ENCODE measurements around the gene ANGPTL7.

Gene ANGPTL7

DNA sequence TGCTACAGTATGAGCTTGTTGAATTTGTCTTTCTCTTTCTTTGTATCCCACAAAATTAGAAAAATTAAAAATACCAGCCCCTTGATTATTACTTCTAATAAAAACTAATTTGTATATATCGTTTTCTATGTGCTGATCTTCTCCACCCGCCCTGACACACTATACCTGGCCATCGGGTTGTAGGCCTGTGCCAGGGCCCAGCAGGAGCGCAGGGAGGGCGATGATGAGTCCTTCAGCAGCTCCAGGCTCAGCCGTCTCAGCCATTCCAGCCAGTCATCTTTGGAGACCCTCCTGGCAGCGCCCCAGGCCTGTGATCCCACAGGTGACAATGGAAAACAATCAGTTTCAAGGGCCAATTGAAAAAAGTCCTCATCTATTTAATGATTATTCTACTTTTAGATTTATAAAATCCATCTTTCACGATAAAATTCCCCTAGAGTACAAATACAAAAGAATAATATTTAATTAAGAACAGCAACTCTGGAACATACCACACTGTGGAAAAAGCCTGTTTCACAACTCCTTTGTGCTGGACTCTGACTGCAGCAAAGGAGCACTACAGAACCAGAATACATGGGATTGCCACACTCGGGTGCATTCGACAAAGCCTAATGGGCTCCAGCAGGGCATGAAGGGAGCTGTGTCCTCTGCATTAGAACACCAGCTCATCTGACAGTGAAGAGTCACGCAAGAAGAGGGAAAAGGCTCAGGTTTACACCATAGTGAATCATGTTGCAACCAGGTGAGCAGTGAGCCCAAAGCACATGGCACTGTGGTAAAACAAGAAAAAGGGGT is 15.4 kb downstream of the ANGPTL7 start:
- TF ChIP-seq GATA1 (IDR thresholded peaks at IDR 0.05; ENCODE audit: low read depth, low read length): no peak
- no peak for TF ChIP-seq POLR2A (IDR thresholded peaks at IDR 0.05; ENCODE audit: low read length)
- no peak for DNase-seq

DNA sequence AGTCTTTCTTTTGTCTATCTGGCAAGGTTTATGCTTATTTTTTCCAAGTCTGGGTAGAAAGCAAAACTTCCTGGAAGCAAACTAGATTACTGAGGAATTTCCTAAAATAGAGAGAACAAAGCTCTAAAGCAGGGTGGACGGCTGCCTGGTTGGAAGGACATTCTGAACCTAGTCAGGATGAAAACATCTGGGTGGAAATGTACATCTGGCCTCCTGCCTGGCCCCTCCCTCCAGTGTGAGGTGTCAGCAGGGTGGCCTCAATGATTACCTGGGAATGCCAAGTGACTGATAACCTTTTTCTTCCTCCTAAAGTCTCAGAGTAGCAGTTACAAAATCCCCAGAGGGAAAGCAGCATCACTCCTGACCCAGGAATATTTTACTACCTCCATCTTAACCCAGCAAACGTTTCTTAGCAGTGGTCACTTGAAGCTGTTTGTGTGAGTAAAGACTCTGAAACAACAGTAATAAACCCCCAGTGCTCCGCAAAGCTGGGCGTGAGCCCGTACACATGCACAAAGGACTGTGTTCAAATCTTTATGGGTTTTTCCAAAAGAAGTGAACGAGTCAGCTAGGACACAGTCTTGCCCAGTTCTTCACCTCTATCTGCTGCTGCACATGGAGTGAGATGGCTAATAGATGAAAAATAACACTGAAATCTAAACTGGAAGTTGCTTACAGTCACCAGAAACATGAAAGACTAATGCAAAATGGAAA is 18.9 kb downstream of the ANGPTL7 start:
- no peak for TF ChIP-seq POLR2A (IDR thresholded peaks at IDR 0.05; ENCODE audit: low read length)
- no peak for TF ChIP-seq GATA1 (IDR thresholded peaks at IDR 0.05; ENCODE audit: low read depth, low read length)
- no peak for DNase-seq

DNA sequence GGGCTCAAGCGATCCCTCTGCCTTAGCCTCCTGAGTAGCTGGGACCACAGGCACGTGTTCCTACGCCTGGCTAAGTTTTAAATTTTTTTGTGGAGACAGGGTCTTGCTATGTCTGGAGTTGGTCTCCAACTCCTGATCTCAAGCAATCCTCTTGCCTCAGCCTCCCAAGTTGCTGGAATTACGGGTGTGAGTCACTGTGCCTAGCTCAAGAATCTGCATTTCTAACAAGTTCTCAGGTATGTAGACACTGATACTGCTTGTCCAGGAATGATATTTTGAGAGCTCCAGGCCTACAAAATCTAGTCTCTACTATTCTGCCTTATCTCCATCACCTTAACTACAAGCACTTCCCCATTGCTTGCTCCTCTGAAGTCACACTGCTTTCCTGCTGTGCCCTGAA is 22.3 kb downstream of the ANGPTL7 start:
- no peak for DNase-seq

DNA sequence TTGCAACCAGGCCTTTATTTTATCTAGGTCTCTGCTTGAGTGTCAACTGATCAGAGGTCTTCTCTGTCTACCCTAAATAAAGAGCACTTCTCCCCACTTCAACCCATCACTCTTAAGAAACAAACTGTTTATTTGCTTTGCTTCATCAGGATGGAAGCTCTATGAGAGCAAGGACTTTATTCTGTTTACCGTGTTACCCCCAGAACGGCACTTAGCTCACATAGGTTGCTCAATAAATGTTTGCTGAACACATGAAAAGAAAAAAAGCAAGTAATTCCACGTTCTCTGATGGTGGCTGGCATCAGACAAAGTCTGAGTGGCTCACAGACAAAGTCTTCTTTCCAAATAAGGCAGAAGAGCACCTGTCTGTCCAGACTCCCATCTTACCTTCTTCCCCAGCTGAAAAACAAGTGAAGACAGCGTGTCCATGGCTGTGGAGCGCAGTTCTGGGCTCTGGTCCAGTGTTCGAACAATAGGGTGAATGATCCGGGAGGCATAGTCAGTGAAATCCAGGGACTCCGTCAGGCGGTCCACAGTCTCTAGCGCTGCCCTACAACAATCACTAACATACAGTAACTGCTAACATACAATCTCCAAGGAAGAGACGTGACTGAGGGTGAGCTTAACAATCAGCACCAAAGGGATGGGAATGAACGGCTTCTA is 22.9 kb downstream of the ANGPTL7 start:
- no peak for DNase-seq
- no peak for TF ChIP-seq POLR2A (IDR thresholded peaks at IDR 0.05; ENCODE audit: low read length)
- TF ChIP-seq GATA1 (IDR thresholded peaks at IDR 0.05; ENCODE audit: low read depth, low read length): no peak

More for the DNA sequence above, 22.3 kb downstream of the ANGPTL7 start:
- TF ChIP-seq GATA1 (IDR thresholded peaks at IDR 0.05; ENCODE audit: low read depth, low read length): no peak

DNA sequence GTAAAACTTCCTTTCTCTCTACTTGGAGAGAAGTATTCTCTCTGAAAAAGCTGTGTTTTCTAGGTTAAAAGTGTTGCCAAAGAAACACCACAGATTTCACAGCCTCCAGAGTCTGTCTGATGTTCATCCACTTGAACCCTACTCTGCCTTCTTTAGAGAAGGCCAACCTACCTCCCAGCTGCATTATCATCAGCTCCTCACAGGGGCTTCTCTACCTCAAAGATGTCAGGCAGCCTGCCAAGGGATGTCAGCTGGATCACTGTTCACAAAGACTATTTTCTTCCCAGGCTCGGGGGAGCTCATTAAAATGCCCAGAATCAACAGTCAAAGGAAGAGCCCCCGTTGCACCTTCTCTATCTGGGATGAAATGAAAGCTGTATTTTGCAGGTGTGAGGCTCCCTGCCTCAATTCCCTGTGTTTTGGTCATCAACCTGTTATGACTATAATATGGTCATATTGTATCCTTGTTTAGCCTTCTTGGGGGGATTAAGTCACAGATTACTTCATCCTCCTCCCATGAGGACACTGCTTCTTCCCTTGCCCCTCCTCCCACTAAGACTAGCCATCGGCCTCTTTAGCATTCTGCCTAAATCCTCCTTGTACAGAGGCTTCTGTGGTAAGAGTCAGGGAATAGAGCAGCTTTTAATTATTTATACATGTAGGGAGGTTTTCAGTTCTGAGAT is 25.7 kb downstream of the ANGPTL7 start:
- no peak for DNase-seq
- TF ChIP-seq GATA1 (IDR thresholded peaks at IDR 0.05; ENCODE audit: low read depth, low read length): no peak
- no peak for TF ChIP-seq POLR2A (IDR thresholded peaks at IDR 0.05; ENCODE audit: low read length)

DNA sequence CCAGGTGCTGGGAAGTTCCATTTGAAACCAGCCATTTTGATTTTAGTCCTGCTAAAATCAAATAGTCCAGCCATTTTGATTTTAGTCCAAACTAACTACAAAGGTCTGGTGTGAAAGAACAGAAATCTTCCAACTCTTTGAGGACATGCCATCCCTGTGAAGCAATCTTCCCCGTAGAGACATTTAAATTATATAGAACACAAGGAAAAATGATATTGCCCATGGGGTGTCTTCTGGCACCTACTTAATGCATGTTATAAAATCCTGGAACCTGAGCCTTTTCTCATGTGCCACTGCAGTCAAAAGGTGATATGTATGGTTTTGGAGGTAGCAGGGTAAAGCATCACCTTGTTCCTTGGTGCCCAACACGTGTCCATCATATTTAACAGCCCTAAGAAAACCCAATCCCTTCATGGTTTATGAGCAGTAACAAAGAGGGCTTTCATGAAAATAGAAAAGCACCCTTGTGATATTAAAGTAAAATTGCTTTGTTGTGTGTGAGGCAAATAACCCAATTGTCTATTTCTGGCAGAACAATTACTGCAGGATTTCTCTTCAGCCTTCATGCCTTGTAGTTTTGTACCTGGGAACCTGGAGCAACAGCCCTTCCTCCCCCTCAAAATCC is 26.3 kb downstream of the ANGPTL7 start:
- no peak for DNase-seq
- TF ChIP-seq GATA1 (IDR thresholded peaks at IDR 0.05; ENCODE audit: low read depth, low read length): no peak
- TF ChIP-seq POLR2A (IDR thresholded peaks at IDR 0.05; ENCODE audit: low read length): no peak

DNA sequence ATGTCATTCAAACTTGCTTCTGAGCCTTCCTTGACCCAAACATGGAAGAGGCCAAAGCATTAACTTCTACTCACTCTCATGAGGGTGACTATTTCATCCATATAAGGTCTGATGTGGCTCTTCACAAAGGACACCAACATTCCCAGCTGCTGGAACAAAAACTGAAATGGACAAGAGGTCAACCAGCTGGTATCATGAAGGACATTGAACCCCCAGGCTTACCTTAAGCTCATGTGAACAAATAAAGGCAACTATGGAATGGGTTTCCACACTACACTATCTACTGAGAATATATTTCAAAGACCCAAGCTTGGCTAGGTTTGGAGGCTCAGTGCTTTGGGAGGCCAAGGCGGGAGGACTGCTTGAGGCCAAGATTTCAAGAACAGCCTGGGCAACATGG is 26.9 kb downstream of the ANGPTL7 start:
- TF ChIP-seq GATA1 (IDR thresholded peaks at IDR 0.05; ENCODE audit: low read depth, low read length): no peak
- no peak for TF ChIP-seq POLR2A (IDR thresholded peaks at IDR 0.05; ENCODE audit: low read length)
- no peak for DNase-seq

DNA sequence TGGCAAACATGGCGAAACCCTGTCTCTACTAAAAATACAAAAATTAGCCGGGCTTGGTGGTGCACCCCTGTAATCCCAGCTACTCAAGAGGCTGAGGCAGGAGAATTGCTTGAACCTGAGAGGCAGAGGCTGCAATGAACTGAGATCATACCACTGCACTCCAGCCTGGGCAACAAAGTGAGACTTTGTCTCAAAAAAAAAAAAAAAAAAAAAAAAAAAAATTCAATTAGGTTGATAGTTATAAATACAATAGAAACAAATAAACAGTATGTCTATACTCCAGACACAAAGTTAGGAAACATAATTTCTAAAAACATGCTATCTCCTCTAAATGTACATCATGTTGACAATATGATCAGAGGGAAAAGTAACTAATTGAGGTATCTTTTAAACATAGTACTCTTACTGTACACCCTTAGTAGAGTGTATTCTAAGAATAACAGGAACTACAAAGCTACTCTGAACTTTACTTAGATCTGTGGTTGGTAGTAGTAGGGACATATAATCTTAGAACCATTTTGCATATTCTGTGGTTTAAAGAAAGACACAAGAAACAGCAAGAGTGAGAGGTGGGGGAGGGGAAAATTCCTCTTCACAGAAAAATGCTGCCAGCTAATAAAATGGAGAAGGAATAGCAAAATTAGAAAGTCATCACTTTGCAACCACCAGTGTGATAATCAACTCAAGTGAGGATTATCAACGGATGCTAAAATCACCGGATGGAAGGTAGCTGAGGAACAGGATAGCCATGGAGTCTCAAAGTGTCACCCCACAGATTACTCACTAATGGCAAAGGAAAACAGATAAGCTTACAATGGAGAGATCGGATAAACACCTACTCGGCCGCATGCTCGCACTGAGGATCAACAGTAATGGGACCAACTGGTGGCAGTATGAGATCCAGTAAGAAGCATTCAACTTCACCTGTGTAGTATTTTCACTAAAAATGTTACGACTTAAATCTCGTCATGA is 38.2 kb downstream of the ANGPTL7 start:
- no peak for DNase-seq
- TF ChIP-seq GATA1 (IDR thresholded peaks at IDR 0.05; ENCODE audit: low read depth, low read length): no peak
- no peak for TF ChIP-seq POLR2A (IDR thresholded peaks at IDR 0.05; ENCODE audit: low read length)

DNA sequence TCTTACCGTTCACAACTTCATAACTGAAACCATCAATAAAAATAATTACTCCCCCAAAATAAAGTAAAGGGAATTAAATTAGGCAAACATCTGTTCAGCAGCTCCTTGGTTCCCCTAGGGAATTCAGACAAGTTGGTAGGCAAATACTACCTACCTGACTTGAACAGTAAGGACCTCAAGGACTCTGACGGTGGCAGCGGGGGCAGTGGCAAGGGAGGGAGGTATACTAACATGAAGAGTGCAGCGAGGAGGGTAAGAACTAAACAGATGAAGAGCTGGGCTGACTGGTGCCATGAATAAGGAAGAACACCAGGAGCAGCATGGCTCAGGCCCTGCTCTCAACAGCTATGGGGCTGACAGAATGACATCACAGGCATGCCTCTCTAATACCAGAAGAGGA is 40.0 kb downstream of the ANGPTL7 start:
- no peak for DNase-seq
- no peak for TF ChIP-seq GATA1 (IDR thresholded peaks at IDR 0.05; ENCODE audit: low read depth, low read length)
- no peak for TF ChIP-seq POLR2A (IDR thresholded peaks at IDR 0.05; ENCODE audit: low read length)

DNA sequence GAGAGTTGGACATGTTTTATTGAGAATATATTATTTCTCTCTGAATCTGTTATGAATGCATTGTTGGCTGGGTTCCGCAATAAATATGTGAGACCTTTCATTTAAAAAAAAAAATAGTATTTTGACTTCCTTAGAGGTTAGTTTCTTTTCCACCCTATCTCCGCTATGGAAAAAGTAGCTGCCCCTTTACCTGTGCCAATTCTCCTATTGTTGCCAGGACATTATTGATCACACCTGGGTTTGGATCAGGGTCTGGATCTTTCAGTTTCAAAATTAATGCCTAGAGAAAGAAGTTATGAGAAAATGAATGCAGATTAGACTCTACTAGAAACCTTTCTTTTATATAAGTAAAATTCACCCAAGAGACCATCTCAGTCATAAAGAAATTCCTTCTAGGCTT is 44.1 kb downstream of the ANGPTL7 start:
- no peak for DNase-seq
- TF ChIP-seq GATA1 (IDR thresholded peaks at IDR 0.05; ENCODE audit: low read depth, low read length) (no peak), POLR2A (IDR thresholded peaks at IDR 0.05; ENCODE audit: low read length) (no peak)

DNA sequence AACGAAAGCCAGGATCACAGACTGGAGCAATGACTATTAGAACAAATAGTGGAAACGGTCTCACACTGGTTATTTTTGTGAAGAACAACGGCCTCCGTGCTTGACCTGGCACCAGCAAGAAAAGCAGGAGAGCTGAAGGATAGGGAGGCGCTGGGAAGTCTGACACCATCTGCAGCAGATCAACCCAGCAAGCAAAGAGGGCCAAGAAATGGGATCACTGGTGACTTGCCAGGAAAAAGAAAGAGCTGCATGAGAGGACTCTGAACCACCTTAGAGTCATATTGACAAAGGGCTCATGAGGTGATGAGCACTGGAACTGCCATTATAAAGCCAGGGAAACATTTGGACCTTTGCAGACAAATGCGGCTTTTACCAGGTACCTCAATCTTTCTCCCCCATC is 48.2 kb downstream of the ANGPTL7 start:
- TF ChIP-seq POLR2A (IDR thresholded peaks at IDR 0.05; ENCODE audit: low read length): no peak
- TF ChIP-seq GATA1 (IDR thresholded peaks at IDR 0.05; ENCODE audit: low read depth, low read length): no peak
- DNase-seq: no peak

DNA sequence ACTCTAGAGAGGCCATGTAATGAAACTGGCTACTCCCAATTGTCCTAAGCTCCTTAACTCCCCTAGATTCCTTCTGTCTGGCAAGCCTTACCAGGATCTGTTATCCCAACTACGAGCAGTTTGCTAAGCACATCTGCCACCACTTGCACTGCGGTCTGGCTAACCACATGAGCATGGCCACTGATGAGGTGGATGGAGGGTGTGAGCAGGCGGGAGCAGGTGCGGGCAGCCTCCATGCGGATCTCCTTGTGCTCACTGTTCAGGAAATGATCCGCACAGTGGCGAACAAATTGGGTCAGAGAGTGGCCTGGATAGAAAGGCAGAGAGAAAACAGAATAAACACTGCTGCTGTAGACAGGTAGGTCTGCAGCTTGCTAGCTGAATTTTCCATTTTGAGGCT is 49.2 kb downstream of the ANGPTL7 start:
- no peak for DNase-seq
- TF ChIP-seq POLR2A (IDR thresholded peaks at IDR 0.05; ENCODE audit: low read length): no peak
- TF ChIP-seq GATA1 (IDR thresholded peaks at IDR 0.05; ENCODE audit: low read depth, low read length): no peak
